ENCODE results near the gene SCARF2.

- TF ChIP-seq, protein P1, sequence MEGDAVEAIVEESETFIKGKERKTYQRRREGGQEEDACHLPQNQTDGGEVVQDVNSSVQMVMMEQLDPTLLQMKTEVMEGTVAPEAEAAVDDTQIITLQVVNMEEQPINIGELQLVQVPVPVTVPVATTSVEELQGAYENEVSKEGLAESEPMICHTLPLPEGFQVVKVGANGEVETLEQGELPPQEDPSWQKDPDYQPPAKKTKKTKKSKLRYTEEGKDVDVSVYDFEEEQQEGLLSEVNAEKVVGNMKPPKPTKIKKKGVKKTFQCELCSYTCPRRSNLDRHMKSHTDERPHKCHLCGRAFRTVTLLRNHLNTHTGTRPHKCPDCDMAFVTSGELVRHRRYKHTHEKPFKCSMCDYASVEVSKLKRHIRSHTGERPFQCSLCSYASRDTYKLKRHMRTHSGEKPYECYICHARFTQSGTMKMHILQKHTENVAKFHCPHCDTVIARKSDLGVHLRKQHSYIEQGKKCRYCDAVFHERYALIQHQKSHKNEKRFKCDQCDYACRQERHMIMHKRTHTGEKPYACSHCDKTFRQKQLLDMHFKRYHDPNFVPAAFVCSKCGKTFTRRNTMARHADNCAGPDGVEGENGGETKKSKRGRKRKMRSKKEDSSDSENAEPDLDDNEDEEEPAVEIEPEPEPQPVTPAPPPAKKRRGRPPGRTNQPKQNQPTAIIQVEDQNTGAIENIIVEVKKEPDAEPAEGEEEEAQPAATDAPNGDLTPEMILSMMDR (IDR thresholded peaks at IDR 0.05) = no peak
- no peak for TF ChIP-seq EP300 (IDR thresholded peaks at IDR 0.05)
- no peak for TF ChIP-seq POLR2AphosphoS5 (IDR thresholded peaks at IDR 0.05)
These were observed 53.5 kb downstream of the SCARF2 start for GRCh38 chr22:20384171-20384570.
